GM12874 (cell line): ENCODE data around the gene ASPHD2.

Experiments
- TF ChIP-seq, protein P1 (sequence below): IDR thresholded peaks from 2 replicates; pipeline ENCODE4 v1.5.1; 2011; ENCODE audit warnings: low read depth, mild to moderate bottlenecking, control low read depth, low read length, moderate library complexity; ENCODE audit not compliant: insufficient read depth

Gene ASPHD2

DNA sequence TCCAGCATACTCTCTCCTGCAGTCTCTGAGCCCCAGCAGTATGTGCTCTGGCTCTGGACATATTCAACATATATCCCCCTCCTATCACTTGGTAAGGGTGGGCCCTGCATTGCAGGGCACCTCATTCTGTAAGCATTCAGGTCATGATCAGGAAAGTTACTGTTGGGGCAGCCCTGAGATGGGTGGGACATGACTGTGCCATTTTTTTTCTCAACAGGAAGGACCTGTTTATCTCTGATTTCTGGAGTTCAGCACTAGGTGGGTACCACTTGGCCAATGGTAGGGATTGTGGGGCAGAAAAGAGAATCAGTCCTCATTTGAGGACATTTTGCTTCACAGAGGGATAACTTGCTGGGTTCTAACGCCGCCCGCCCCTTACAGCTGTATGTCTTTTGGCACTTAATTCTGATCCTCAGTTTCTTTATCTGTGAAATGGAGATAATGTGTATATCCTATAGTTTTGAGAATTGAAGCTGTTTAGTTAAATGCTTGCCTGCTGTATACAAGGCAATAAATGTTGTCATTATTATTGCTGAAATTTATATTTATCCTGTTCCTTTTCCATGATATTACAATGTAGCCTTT is 56.8 kb downstream of the ASPHD2 start:
- TF ChIP-seq, protein P1, sequence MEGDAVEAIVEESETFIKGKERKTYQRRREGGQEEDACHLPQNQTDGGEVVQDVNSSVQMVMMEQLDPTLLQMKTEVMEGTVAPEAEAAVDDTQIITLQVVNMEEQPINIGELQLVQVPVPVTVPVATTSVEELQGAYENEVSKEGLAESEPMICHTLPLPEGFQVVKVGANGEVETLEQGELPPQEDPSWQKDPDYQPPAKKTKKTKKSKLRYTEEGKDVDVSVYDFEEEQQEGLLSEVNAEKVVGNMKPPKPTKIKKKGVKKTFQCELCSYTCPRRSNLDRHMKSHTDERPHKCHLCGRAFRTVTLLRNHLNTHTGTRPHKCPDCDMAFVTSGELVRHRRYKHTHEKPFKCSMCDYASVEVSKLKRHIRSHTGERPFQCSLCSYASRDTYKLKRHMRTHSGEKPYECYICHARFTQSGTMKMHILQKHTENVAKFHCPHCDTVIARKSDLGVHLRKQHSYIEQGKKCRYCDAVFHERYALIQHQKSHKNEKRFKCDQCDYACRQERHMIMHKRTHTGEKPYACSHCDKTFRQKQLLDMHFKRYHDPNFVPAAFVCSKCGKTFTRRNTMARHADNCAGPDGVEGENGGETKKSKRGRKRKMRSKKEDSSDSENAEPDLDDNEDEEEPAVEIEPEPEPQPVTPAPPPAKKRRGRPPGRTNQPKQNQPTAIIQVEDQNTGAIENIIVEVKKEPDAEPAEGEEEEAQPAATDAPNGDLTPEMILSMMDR, result no peak

- TF ChIP-seq, protein P1, result no peak
Observed at GRCh38 chr22:26486394-26486793, 57.3 kb downstream of the ASPHD2 start.

DNA sequence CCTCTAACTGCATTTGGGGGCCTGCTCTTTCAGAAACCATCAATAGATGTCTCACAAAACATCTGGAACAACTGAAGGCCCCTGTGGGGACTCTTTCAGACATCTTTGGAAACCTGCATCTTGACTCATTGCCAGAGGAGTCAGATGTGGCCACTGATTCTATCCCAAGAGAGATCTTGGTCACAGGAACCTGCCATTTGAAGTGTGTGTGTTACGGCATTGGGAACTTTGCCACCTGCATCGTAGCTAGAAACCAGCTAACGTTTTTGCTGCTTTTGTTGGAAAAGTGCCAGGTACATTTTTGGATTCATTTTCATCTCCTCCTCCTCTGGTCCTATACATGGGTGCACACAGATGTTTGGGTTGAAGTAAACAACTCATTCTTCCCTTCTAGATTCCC is 58.9 kb downstream of the ASPHD2 start:
- TF ChIP-seq, protein P1, result no peak

- TF ChIP-seq, protein P1, result no peak
Observed at GRCh38 chr22:26489447-26490036, 60.5 kb downstream of the ASPHD2 start.

DNA sequence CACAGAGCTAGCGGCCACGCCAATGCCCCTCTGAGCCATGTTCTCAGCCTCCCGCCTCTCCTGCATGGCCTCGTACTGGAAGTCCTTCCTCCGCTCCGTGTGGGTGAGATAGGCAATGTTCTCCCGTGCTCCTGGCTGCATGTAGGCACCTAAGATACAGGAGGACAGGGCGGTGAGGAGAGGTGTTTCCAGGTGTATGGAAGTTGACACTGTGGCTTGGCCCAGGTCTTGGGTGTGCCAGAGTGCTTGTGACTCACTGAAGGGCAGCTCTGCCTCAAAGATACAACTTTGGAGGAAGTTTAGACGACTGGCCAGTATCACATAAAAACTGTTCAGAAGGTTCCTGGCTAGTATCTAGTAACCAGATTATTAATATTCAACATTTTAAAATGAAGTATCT is 63.2 kb downstream of the ASPHD2 start:
- TF ChIP-seq, protein P1, result no peak

- TF ChIP-seq, protein P1, result no peak
Observed at GRCh38 chr22:26494506-26494905, 65.4 kb downstream of the ASPHD2 start.
